ENCODE measurements around the gene SULT4A1.

DNA sequence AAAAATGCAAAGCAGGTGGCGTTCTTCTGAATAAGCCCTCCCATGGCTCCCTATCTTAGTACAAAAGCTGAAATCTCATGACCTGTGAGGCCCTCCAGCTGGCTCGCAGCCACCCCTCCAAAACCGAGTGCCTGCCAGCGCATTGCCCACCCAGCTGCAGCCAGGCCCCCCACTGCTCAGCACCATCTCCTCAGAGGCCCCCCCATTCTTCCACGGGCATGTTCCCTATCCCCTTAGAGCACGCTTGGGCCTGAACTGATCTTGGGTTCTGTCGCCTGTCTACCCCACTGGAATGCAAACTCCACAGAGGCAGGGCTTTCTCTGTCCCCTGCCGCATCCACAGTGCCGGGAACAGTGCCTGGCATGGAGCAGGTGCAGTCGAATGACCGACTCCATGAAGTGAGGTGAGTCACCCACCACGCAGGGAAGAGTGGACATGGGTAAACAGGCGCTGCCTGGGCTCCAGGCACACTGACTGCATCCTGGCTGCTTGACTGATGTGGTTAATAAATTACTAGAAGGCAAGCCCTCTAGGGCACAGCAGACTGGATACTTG, 38.9 kb downstream of the SULT4A1 start:
- TF ChIP-seq, protein P1, sequence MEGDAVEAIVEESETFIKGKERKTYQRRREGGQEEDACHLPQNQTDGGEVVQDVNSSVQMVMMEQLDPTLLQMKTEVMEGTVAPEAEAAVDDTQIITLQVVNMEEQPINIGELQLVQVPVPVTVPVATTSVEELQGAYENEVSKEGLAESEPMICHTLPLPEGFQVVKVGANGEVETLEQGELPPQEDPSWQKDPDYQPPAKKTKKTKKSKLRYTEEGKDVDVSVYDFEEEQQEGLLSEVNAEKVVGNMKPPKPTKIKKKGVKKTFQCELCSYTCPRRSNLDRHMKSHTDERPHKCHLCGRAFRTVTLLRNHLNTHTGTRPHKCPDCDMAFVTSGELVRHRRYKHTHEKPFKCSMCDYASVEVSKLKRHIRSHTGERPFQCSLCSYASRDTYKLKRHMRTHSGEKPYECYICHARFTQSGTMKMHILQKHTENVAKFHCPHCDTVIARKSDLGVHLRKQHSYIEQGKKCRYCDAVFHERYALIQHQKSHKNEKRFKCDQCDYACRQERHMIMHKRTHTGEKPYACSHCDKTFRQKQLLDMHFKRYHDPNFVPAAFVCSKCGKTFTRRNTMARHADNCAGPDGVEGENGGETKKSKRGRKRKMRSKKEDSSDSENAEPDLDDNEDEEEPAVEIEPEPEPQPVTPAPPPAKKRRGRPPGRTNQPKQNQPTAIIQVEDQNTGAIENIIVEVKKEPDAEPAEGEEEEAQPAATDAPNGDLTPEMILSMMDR (conservative IDR thresholded peaks at IDR 0.05; ENCODE audit: low read depth, low read length), result no peak
- no peak for TF ChIP-seq EZH2 (IDR thresholded peaks at IDR 0.05; ENCODE audit: borderline replicate concordance, low read depth, low read length, poor library complexity, severe bottlenecking)
